ENCODE data around the gene CCDC102A.

Gene CCDC102A

GRCh38 chr16:57517397-57518367, 18.7 kb downstream of the CCDC102A start:
- no peak for DNase-seq

GRCh38 chr16:57516773-57517172, 19.6 kb downstream of the CCDC102A start:
- DNase-seq, result no peak

DNA sequence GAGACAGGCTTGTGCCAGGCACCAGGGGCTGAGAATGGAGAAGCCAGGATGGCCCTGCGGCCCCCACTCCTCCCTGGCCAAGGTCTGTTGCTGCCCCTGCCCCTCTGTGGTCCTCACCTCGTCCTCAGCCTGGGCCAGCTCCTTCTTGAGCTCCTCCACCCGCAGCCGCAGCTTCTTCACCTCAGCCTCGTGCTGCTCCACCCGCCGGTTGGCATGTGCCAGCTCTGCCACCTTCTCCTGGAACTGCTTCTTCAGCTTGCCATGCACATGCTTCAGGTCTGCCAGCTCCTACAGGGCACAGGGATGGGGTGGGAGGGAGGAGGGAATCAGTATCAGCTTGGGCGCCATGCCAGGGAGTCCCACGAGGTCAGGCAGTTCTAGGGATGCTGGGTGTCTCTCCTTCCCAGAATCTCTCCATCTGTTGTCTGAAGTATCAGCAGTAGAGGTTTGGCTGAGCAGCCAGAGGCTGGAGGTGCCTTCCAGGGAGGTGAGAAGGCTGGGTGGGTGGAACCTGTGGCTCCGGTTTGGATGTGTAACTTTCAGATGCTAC, 20.1 kb downstream of the CCDC102A start:
- peak; percentile 24 for DNase-seq

- DNase-seq, result no peak
Observed at GRCh38 chr16:57514791-57515600, 21.4 kb downstream of the CCDC102A start.

DNA sequence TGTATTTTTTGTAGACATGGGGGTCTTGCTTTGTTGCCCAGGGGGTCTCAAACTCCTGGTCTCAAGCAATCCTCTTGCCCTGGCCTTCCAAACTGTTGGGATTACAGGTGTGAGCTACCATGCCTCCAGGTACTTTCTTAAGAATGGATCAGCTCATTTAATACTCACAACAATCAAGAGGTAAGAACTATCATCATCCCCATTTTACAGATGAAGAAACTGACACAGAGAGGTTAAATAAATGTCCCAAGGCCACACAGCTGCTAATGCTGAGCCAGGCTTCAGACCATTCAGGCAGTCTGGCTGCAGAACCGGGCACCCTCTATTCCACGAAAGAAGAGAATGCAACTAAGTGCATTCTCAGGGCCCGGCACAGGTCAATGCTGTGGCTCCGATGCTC, 22.0 kb downstream of the CCDC102A start:
- no peak for DNase-seq

- DNase-seq, result no peak
Observed at GRCh38 chr16:57513371-57514102, 22.8 kb downstream of the CCDC102A start.

DNA sequence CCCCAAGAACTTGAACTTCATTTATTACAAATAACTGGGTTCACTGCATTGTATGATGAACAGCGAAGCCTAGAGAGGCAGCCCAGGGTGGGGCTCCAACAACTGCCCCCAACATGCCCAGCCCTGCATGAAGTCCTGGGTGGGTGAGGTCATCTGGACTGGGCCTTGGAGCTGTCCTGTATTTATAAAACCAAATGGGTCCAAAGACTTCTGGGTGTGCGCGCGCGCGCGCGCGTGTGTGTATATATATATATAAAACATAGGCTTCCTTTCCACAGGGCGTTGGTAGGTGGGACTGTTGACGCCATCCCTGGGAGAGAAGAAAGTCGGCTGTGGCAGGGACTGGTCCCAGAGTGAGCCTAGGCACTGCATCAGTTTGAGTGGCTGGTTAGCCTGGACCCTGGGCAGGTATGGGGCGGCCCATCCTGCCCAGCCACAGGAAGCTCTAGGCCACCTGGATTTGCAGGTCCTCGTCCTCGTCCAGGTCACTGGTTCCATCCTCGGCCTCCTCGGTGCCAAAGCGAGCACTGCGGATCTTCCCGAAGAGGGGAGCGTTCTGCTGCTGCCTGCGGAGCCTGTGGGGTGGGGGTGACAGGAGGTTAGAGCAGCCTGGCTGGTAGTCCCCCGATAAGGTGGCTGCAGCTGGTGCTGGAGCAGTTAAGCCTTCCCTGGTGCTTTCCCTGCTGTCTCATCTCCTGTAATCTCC, 23.9 kb downstream of the CCDC102A start:
- DNase-seq, result no peak

GRCh38 chr16:57510016-57510871, 26.1 kb downstream of the CCDC102A start:
- no peak for DNase-seq

- DNase-seq, result no peak
Observed at GRCh38 chr16:57509231-57509923, 27.0 kb downstream of the CCDC102A start.

- no peak for DNase-seq
Observed at GRCh38 chr16:57508035-57508425, 28.3 kb downstream of the CCDC102A start.

- peak; percentile 60 for DNase-seq
Observed at GRCh38 chr16:57507136-57508034, 29.0 kb downstream of the CCDC102A start.

- DNase-seq, result no peak
Observed at GRCh38 chr16:57505169-57505568, 31.2 kb downstream of the CCDC102A start.

GRCh38 chr16:57504491-57504890, 31.9 kb downstream of the CCDC102A start:
- no peak for DNase-seq

DNA sequence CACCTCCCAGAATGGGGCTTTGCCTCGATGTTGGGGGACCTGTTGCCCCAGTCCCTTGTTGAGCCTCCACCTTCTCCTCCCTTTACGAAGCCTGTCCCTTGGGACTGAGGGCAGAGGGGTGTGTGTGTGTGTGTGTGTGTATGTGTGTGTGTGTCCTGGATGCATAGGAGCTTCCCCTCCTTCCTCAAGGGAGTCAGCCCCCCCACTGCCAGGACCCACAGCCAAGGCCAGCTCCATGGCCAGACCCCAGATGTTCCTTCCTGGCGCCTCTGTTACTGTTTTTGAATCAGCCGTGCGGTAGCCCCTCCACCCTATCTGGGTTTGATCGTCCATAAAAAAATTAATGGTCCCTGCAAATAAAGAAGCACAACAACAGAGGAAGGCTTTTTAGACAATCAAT, 32.4 kb downstream of the CCDC102A start:
- no peak for DNase-seq

DNA sequence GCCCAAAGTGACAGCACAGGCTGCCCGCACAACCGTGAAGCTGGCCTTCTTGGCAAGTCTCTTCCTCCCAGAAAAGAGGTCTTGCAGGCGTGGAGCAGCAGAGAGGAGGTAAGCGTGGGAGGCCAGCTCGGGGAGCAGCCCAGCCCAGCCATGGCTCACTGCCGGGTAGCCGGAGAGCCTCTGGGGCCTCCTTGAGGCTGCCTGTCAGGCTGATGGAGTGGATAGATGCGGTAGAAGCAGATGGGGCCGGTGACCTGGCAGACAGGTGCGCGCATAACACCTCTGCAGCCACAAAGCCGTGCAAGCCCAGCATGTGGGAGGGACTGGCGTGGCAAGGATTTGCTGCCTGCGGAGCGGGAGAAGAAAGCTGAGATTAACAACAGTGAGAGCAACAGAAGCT, 33.0 kb downstream of the CCDC102A start:
- no peak for DNase-seq

DNA sequence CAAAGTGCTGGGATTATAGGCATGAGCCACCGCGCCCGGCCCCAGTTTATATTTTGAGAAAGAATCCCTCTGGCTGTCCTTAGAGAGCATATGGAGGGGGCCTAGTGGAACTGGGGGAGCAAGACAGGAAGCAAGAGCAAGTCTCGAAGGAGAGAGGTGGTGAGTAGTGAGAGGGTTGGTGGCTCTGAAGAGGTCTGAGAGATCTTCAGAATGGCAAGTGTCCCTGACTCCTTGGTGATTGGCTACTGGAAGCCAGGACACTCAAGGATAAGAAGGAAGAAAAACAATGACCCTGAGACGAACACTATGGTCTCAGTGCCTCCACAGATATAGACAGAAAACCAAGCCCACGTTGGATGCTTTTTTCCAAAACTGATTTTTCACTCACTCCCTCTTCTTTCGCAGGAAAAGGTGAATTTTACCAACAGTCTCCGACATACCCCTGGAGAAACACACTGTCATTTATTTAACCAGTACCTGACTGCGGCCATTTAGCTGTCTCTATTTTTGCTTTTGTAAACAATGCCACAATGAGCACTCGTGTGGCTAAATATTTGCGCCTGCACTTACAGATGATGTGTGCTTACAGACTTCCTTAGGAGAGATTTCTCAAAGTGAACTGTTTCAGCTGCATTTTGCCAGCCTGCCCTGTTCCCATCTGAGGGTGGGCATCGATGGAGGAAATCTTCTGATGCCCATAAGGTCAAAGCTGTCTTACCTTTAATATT, 34.2 kb downstream of the CCDC102A start:
- no peak for DNase-seq

DNA sequence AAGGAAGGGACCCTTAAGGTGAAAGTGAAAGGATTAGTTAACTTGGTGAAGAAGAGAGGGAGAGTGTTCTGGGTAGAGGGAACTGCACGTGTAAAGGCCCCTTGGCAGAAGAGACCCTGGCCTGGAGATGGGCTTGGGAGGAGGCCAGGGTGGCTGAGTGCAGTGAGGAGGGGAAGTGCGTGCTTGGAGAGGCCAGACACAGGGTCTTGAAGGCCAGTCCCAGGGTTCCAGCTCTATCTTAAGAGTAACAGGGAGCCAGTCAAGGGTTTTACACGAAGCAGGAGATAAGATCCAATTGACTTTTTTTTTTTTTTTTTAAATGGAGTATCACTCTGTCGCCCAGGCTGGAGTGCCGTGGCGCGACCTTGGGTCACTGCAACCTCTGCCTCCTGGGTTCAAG, 34.9 kb downstream of the CCDC102A start:
- DNase-seq, result no peak

GRCh38 chr16:57500578-57501111, 35.7 kb downstream of the CCDC102A start:
- no peak for DNase-seq

All from NCI-H1694 treated with DMSO at 0.1 percent for 48 hours (cell line).